ENCODE data around the gene NPEPL1.

Gene NPEPL1

GRCh38 chr20:58714923-58715351, 22.3 kb downstream of the NPEPL1 start:
- Mint-ChIP-seq H3K27me3 (ENCODE audit: low read depth) (no peaks in the 10 kb centered on the region), H3K4me3 (no peak overlapping the region), H3K4me1 (no peaks in the 10 kb centered on the region), H3K27ac (no peak overlapping the region), H3K9me3 (no peaks in the 10 kb centered on the region), H3K36me3 (ENCODE audit: low read depth) (no peaks in the 10 kb centered on the region)
- TF ChIP-seq CTCF (IDR thresholded peaks at IDR 0.05; ENCODE audit: unreplicated experiment in 3 of 3) = no peak

DNA sequence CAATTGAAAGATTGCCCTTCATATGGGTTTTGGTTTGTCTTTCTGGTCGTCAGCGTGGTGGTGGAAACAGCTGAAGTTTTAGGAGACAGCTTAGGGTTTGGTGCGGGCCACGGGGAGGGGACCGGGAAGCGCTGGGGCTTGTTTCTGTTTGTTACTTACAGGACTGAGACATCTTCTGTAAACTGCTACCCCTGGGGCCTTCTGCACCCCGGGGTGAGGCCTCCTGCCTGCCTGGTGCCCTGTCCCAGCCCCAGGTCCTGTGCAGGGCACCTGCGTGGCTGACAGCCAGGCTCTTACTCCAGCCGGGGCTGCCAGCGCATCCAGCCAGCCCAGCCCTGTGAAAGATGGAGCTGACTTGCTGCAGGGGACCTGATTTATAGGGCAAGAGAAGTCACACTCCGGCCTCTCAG, 22.8 kb downstream of the NPEPL1 start:
- Mint-ChIP-seq H3K27me3 (ENCODE audit: low read depth) (no peaks in the 10 kb centered on the region), H3K36me3 (ENCODE audit: low read depth) (no peaks in the 10 kb centered on the region)

DNA sequence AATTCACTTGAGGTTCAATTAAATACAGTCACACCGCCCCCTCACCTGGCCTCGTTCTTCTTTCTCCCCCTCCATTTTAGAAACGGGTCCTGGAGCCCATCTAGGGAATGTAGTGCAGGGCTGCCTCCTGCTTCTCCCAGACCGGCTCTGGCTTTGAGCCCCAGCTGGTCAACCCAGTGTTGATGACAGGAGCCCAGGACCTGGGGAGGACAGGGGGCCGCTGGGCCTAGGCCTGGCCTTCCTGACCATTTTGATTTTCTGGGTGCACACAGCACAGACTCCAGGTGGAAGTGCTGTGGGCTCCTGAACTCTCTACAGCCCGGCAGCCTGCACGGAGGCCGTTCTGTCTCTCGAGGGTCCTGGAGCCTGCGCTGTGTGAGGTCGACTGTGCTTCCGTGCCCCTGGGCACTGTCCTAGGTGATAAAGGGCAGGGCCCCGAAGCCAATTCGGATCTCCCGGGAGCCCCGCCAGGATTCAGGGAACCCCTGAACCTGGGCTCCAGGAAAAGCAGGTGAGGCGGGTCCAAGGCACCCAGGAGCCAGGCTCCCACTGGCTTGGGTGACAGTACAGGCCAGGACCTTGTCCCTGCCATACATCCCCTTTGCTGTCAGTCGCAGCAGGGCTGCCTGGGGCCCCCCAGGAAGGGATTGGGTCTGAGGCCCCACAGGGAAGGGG, 23.3 kb downstream of the NPEPL1 start:
- no peaks in the 10 kb centered on the region for H3K4me1 Mint-ChIP-seq
- H3K9me3 Mint-ChIP-seq = no peaks in the 10 kb centered on the region
- TF ChIP-seq CTCF (IDR thresholded peaks at IDR 0.05; ENCODE audit: unreplicated experiment in 3 of 3) = no peak
- H3K36me3 Mint-ChIP-seq (ENCODE audit: low read depth) = no peaks in the 10 kb centered on the region
- no peak overlapping the region for H3K4me3 Mint-ChIP-seq
- no peak overlapping the region for H3K27ac Mint-ChIP-seq
- H3K27me3 Mint-ChIP-seq (ENCODE audit: low read depth) = no peaks in the 10 kb centered on the region

More for the DNA sequence above, 22.8 kb downstream of the NPEPL1 start:
- H3K4me3 Mint-ChIP-seq = no peak overlapping the region
- no peak overlapping the region for H3K27ac Mint-ChIP-seq
- H3K4me1 Mint-ChIP-seq = no peaks in the 10 kb centered on the region
- no peaks in the 10 kb centered on the region for H3K9me3 Mint-ChIP-seq
- TF ChIP-seq CTCF (IDR thresholded peaks at IDR 0.05; ENCODE audit: unreplicated experiment in 3 of 3) = no peak

GRCh38 chr20:58716476-58717277, 24.1 kb downstream of the NPEPL1 start:
- no peaks in the 10 kb centered on the region for H3K4me1 Mint-ChIP-seq
- H3K27ac Mint-ChIP-seq = no peak overlapping the region
- H3K9me3 Mint-ChIP-seq = peaks cover 3% of the 10 kb centered on the region
- TF ChIP-seq CTCF (IDR thresholded peaks at IDR 0.05; ENCODE audit: unreplicated experiment in 3 of 3) = no peak
- H3K4me3 Mint-ChIP-seq = no peak overlapping the region
- no peaks in the 10 kb centered on the region for H3K36me3 Mint-ChIP-seq (ENCODE audit: low read depth)
- peaks cover 4% of the 10 kb centered on the region for H3K27me3 Mint-ChIP-seq (ENCODE audit: low read depth)

- H3K4me3 Mint-ChIP-seq = no peak overlapping the region
- H3K4me1 Mint-ChIP-seq = peaks cover 5% of the 10 kb centered on the region
- no peak for TF ChIP-seq CTCF (IDR thresholded peaks at IDR 0.05; ENCODE audit: unreplicated experiment in 3 of 3)
- H3K36me3 Mint-ChIP-seq (ENCODE audit: low read depth) = no peaks in the 10 kb centered on the region
- H3K27ac Mint-ChIP-seq = no peak overlapping the region
- H3K27me3 Mint-ChIP-seq (ENCODE audit: low read depth) = peaks cover 4% of the 10 kb centered on the region
- H3K9me3 Mint-ChIP-seq = peaks cover 3% of the 10 kb centered on the region
Observed at GRCh38 chr20:58717278-58718091, 24.9 kb downstream of the NPEPL1 start.
